ENCODE data around the gene ADGRV1.

The ADGRV1 gene

DNA sequence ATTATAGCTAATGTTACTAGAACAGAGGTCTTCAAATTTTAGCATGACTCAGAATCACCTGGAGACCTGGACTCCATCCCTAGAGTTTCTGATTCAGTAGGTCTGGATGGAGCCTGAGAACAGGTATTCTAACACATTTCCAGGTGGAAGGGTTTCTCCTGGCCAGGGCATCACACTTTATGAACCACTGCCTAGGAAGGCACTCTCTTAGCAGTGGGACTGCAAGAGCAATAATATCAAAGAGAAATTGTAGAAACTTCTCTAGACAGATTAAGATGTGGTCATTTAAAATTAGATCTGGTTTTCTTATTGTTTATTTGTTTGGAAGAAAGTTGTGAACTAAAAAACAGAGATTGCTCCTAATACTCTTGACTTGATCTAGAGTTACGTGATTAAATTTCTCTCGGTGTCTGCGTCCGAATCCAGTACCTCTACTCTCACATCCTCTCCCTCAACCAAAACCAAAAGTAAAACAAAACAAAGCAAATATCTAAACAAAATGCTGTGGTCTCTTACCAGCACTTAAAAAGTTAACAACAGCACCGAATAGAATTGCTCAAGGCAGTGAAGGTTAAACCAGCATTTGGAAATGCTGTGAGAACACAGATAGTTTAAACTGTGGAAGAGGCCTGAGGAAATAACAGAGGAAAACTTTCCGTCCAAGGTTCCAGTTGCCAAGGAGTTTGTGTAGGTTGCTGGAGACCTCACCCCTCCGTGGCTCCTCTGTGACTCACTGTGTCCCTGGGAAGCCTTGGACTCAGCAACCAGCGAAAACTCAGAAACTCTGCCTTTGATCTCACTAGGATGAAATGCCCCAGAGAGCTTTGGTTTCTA, 631.1 kb downstream of the ADGRV1 start:
- Histone ChIP-seq H3K4me3 (ENCODE audit: low read length) (no peak overlapping the region), H3K27me3 (ENCODE audit: insufficient read depth, low read length) (no peaks in the 10 kb centered on the region), H3K9ac (ENCODE audit: low read depth, low read length) (no peak overlapping the region), H3K9me3 (ENCODE audit: insufficient read depth, low read depth, low read length) (no peaks in the 10 kb centered on the region), H3K36me3 (ENCODE audit: insufficient read depth, low read length) (no peaks in the 10 kb centered on the region), H3K27ac (ENCODE audit: low read depth, low read length) (no peak overlapping the region), H3K4me1 (ENCODE audit: insufficient read depth, low read length) (peaks cover 4% of the 10 kb centered on the region; the same call in 1 of the 2 replicates)
- 78% methylated on average over 8 of the region's 8 CpGs for WGBS

DNA sequence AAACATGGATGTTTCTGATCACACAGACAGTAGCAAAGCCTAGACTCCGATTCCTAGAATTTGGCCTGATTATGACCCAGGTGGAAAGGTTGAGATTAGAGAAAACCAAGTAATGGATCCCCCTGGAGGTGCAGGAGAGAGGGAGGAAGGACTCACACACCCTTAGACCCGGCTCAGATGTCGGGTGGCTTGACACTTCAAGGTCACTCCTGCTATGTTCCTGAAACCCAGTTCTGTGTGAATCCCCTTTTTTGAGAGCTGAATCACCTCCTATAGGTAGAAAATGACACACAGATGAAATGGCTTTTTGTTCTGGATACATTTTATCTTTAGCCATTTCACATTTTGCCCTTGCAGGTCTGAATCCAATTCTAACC, 631.7 kb downstream of the ADGRV1 start:
- Histone ChIP-seq H3K27me3 (ENCODE audit: insufficient read depth, low read length) (no peaks in the 10 kb centered on the region), H3K4me1 (ENCODE audit: insufficient read depth, low read length) (peaks cover 4% of the 10 kb centered on the region; the same call in 1 of the 2 replicates), H3K4me3 (ENCODE audit: low read length) (no peak overlapping the region), H3K9me3 (ENCODE audit: insufficient read depth, low read depth, low read length) (no peaks in the 10 kb centered on the region), H3K9ac (ENCODE audit: low read depth, low read length) (no peak overlapping the region), H3K36me3 (ENCODE audit: insufficient read depth, low read length) (no peaks in the 10 kb centered on the region), H3K27ac (ENCODE audit: low read depth, low read length) (no peak overlapping the region)
- WGBS, result 67% methylated on average over 3 of the region's 3 CpGs

- H3K4me1 ChIP-seq (ENCODE audit: insufficient read depth, low read length), result peaks cover 2% of the 10 kb centered on the region; the same call in 1 of the 2 replicates
- H3K9me3 ChIP-seq (ENCODE audit: insufficient read depth, low read depth, low read length), result no peaks in the 10 kb centered on the region
- no peak overlapping the region for H3K27ac ChIP-seq (ENCODE audit: low read depth, low read length)
- no peaks in the 10 kb centered on the region for H3K27me3 ChIP-seq (ENCODE audit: insufficient read depth, low read length)
- no peaks in the 10 kb centered on the region for H3K36me3 ChIP-seq (ENCODE audit: insufficient read depth, low read length)
- H3K4me3 ChIP-seq (ENCODE audit: low read length), result no peak overlapping the region
- 91% methylated on average over 8 of the region's 8 CpGs for WGBS
- H3K9ac ChIP-seq (ENCODE audit: low read depth, low read length), result no peak overlapping the region
Measured at GRCh38 chr5:91194824-91195381, 636.3 kb downstream of the ADGRV1 start.

- H3K9me3 ChIP-seq (ENCODE audit: insufficient read depth, low read depth, low read length), result no peaks in the 10 kb centered on the region
- H3K27me3 ChIP-seq (ENCODE audit: insufficient read depth, low read length), result no peaks in the 10 kb centered on the region
- no peaks in the 10 kb centered on the region for H3K36me3 ChIP-seq (ENCODE audit: insufficient read depth, low read length)
- no peak overlapping the region for H3K4me3 ChIP-seq (ENCODE audit: low read length)
- H3K27ac ChIP-seq (ENCODE audit: low read depth, low read length), result no peak overlapping the region
- H3K4me1 ChIP-seq (ENCODE audit: insufficient read depth, low read length), result no peaks in the 10 kb centered on the region
- H3K9ac ChIP-seq (ENCODE audit: low read depth, low read length), result no peak overlapping the region
- 78% methylated on average over 1 of the region's 2 CpGs for WGBS
Measured at GRCh38 chr5:91200692-91201091, 642.1 kb downstream of the ADGRV1 start.

GRCh38 chr5:91206103-91206502, 647.5 kb downstream of the ADGRV1 start:
- H3K27me3 ChIP-seq (ENCODE audit: insufficient read depth, low read length), result no peaks in the 10 kb centered on the region
- H3K36me3 ChIP-seq (ENCODE audit: insufficient read depth, low read length), result no peaks in the 10 kb centered on the region
- no peak overlapping the region for H3K4me3 ChIP-seq (ENCODE audit: low read length)
- no peaks in the 10 kb centered on the region for H3K4me1 ChIP-seq (ENCODE audit: insufficient read depth, low read length)
- no peaks in the 10 kb centered on the region for H3K9me3 ChIP-seq (ENCODE audit: insufficient read depth, low read depth, low read length)
- H3K27ac ChIP-seq (ENCODE audit: low read depth, low read length), result no peak overlapping the region
- no peak overlapping the region for H3K9ac ChIP-seq (ENCODE audit: low read depth, low read length)
- WGBS, result 93% methylated on average over 3 of the region's 5 CpGs

DNA sequence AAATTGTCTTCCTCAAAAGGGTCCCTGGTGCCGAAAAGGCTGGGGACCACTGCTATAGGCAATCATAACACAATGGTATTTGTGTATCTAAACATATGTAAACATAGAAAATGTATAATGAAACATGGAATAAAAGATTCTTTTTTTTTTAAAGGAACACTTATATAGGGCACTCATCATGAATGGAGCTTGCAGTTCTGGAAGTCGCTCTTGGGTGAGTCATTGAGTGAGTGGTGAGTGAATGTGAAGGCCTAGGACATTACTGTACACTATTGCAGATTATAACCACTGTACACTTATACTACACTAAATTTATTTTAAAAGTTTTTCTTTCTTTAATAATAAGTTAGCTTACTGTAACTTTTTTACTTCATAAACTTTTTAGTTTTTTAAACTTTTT, 648.1 kb downstream of the ADGRV1 start:
- no peak overlapping the region for H3K4me3 ChIP-seq (ENCODE audit: low read length)
- H3K4me1 ChIP-seq (ENCODE audit: insufficient read depth, low read length), result peaks cover under 1% of the 10 kb centered on the region; the same call in 1 of the 2 replicates
- H3K9me3 ChIP-seq (ENCODE audit: insufficient read depth, low read depth, low read length), result no peaks in the 10 kb centered on the region
- no peak overlapping the region for H3K27ac ChIP-seq (ENCODE audit: low read depth, low read length)
- 88% methylated on average over 2 of the region's 2 CpGs for WGBS
- H3K36me3 ChIP-seq (ENCODE audit: insufficient read depth, low read length), result no peaks in the 10 kb centered on the region
- H3K27me3 ChIP-seq (ENCODE audit: insufficient read depth, low read length), result no peaks in the 10 kb centered on the region
- no peak overlapping the region for H3K9ac ChIP-seq (ENCODE audit: low read depth, low read length)

- Histone ChIP-seq H3K27me3 (ENCODE audit: insufficient read depth, low read length) (no peaks in the 10 kb centered on the region), H3K27ac (ENCODE audit: low read depth, low read length) (no peak overlapping the region), H3K9me3 (ENCODE audit: insufficient read depth, low read depth, low read length) (no peaks in the 10 kb centered on the region), H3K9ac (ENCODE audit: low read depth, low read length) (no peak overlapping the region), H3K36me3 (ENCODE audit: insufficient read depth, low read length) (no peaks in the 10 kb centered on the region), H3K4me1 (ENCODE audit: insufficient read depth, low read length) (peaks cover 6% of the 10 kb centered on the region; the same call in 1 of the 2 replicates), H3K4me3 (ENCODE audit: low read length) (no peak overlapping the region)
- 94% methylated on average over 3 of the region's 3 CpGs for WGBS
Measured at GRCh38 chr5:91207248-91207647, 648.7 kb downstream of the ADGRV1 start.

DNA sequence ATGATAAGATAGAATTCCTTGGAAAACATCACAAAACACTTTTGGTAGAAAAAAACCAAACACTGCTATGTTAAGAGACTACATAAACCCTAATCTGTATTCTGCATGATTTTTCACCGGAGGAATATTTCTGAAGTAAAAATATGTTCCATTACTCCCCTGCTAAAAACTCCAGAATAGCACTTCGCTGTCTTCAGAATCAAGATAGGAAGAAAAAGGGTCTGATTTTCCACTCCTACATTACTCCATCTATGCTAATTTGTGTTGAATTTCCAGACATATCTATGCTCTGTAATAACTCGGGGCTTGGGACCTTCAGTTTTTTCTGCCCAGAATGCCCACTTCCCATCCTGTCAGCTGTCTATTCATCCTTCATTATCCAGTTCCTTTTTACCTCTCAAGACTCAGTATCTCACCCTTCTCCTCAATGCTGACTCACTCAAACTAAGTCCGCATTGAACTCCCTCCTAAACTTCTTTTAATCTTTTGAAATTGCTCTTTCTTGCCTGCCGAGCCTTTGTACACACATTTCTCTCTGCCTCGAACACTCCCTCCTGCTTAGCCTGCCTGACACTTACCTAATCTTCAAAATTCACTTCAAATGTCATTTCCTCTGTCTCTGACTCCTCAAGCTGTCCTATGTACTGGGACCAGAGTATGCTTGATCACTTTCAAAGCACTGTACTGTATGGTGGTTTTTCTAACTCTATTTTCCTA, 653.6 kb downstream of the ADGRV1 start:
- WGBS, result 80% methylated on average over 6 of the region's 6 CpGs
- no peaks in the 10 kb centered on the region for H3K9me3 ChIP-seq (ENCODE audit: insufficient read depth, low read depth, low read length)
- H3K4me1 ChIP-seq (ENCODE audit: insufficient read depth, low read length), result peaks cover 9% of the 10 kb centered on the region; the same call in 1 of the 2 replicates
- no peak overlapping the region for H3K27ac ChIP-seq (ENCODE audit: low read depth, low read length)
- H3K9ac ChIP-seq (ENCODE audit: low read depth, low read length), result no peak overlapping the region
- H3K27me3 ChIP-seq (ENCODE audit: insufficient read depth, low read length), result no peaks in the 10 kb centered on the region
- no peaks in the 10 kb centered on the region for H3K36me3 ChIP-seq (ENCODE audit: insufficient read depth, low read length)
- no peak overlapping the region for H3K4me3 ChIP-seq (ENCODE audit: low read length)

- no peaks in the 10 kb centered on the region for H3K36me3 ChIP-seq (ENCODE audit: insufficient read depth, low read length)
- WGBS, result 100% methylated on average over 1 of the region's 1 CpG
- no peak overlapping the region for H3K9ac ChIP-seq (ENCODE audit: low read depth, low read length)
- H3K9me3 ChIP-seq (ENCODE audit: insufficient read depth, low read depth, low read length), result no peaks in the 10 kb centered on the region
- no peak overlapping the region for H3K4me3 ChIP-seq (ENCODE audit: low read length)
- no peaks in the 10 kb centered on the region for H3K27me3 ChIP-seq (ENCODE audit: insufficient read depth, low read length)
- H3K4me1 ChIP-seq (ENCODE audit: insufficient read depth, low read length), result peaks cover 9% of the 10 kb centered on the region; the same call in 1 of the 2 replicates
- H3K27ac ChIP-seq (ENCODE audit: low read depth, low read length), result no peak overlapping the region
Measured at GRCh38 chr5:91212714-91213092, 654.1 kb downstream of the ADGRV1 start.
